ENCODE data around the gene SYNRG. TPM values are rescaled to one million over a fixed set of nuclear protein-coding genes. Genes with fewer than 3 reads are reported as not detected.

SYNRG gene
- total RNA-seq, 1 donor = 23.9 TPM

GRCh38 chr17:37527249-37527851 lies 81.9 kb downstream of the SYNRG start:
- Histone ChIP-seq H3K4me2 (ENCODE audit: insufficient read depth, low read length) (no peak overlapping the region), H3K4me3 (ENCODE audit: insufficient read depth, low read length) (no peak overlapping the region), H3K27me3 (ENCODE audit: insufficient read depth, low read length) (no peaks in the 10 kb centered on the region), H2AFZ (ENCODE audit: low read length) (no peak overlapping the region), H3K36me3 (ENCODE audit: insufficient read depth, low read length) (peaks cover 26% of the 10 kb centered on the region), H3K27ac (ENCODE audit: low read depth, low read length) (no peak overlapping the region), H3K4me1 (ENCODE audit: insufficient read depth, low read length) (no peaks in the 10 kb centered on the region), H4K20me1 (ENCODE audit: insufficient read depth, low read length) (no peaks in the 10 kb centered on the region), H3K9me3 (ENCODE audit: low read depth, low read length) (no peaks in the 10 kb centered on the region), H3K79me2 (ENCODE audit: insufficient read depth, low read length) (no peaks in the 10 kb centered on the region)
- DNase-seq (ENCODE audit: insufficient read length, low spot score, missing footprints) = no peak
- peak; percentile 81 for TF ChIP-seq CTCF (IDR thresholded peaks at IDR 0.05; ENCODE audit: extremely low read depth, low read depth, low read length)

GRCh38 chr17:37523715-37524219 lies 85.5 kb downstream of the SYNRG start:
- H3K27ac ChIP-seq (ENCODE audit: low read depth, low read length) = no peak overlapping the region
- H3K4me3 ChIP-seq (ENCODE audit: insufficient read depth, low read length) = no peak overlapping the region
- no peaks in the 10 kb centered on the region for H4K20me1 ChIP-seq (ENCODE audit: insufficient read depth, low read length)

GRCh38 chr17:37521821-37522220 lies 87.4 kb downstream of the SYNRG start:
- no peak for TF ChIP-seq CTCF (IDR thresholded peaks at IDR 0.05; ENCODE audit: extremely low read depth, low read depth, low read length)
- Histone ChIP-seq H3K9me3 (ENCODE audit: low read depth, low read length) (no peaks in the 10 kb centered on the region), H3K79me2 (ENCODE audit: insufficient read depth, low read length) (no peaks in the 10 kb centered on the region), H4K20me1 (ENCODE audit: insufficient read depth, low read length) (no peaks in the 10 kb centered on the region), H3K27ac (ENCODE audit: low read depth, low read length) (no peak overlapping the region), H3K4me1 (ENCODE audit: insufficient read depth, low read length) (peaks cover under 1% of the 10 kb centered on the region), H3K27me3 (ENCODE audit: insufficient read depth, low read length) (no peaks in the 10 kb centered on the region), H3K36me3 (ENCODE audit: insufficient read depth, low read length) (peaks cover 46% of the 10 kb centered on the region), H3K4me3 (ENCODE audit: insufficient read depth, low read length) (no peak overlapping the region), H2AFZ (ENCODE audit: low read length) (no peak overlapping the region), H3K4me2 (ENCODE audit: insufficient read depth, low read length) (no peak overlapping the region)
- DNase-seq (ENCODE audit: insufficient read length, low spot score, missing footprints) = no peak

More at GRCh38 chr17:37523715-37524219, 85.5 kb downstream of the SYNRG start:
- Histone ChIP-seq H3K9me3 (ENCODE audit: low read depth, low read length) (no peaks in the 10 kb centered on the region), H3K4me1 (ENCODE audit: insufficient read depth, low read length) (no peaks in the 10 kb centered on the region), H3K36me3 (ENCODE audit: insufficient read depth, low read length) (peaks cover 29% of the 10 kb centered on the region), H2AFZ (ENCODE audit: low read length) (no peak overlapping the region), H3K4me2 (ENCODE audit: insufficient read depth, low read length) (no peak overlapping the region), H3K79me2 (ENCODE audit: insufficient read depth, low read length) (no peaks in the 10 kb centered on the region), H3K27me3 (ENCODE audit: insufficient read depth, low read length) (no peaks in the 10 kb centered on the region)
- no peak for TF ChIP-seq CTCF (IDR thresholded peaks at IDR 0.05; ENCODE audit: extremely low read depth, low read depth, low read length)
- no peak for DNase-seq (ENCODE audit: insufficient read length, low spot score, missing footprints)

GRCh38 chr17:37520174-37520573 lies 89.0 kb downstream of the SYNRG start:
- DNase-seq (ENCODE audit: insufficient read length, low spot score, missing footprints) = no peak
- Histone ChIP-seq H3K4me2 (ENCODE audit: insufficient read depth, low read length) (no peak overlapping the region), H2AFZ (ENCODE audit: low read length) (no peak overlapping the region), H3K27me3 (ENCODE audit: insufficient read depth, low read length) (no peaks in the 10 kb centered on the region), H3K4me1 (ENCODE audit: insufficient read depth, low read length) (peaks cover 9% of the 10 kb centered on the region), H3K27ac (ENCODE audit: low read depth, low read length) (no peak overlapping the region), H3K4me3 (ENCODE audit: insufficient read depth, low read length) (no peak overlapping the region), H4K20me1 (ENCODE audit: insufficient read depth, low read length) (peaks cover 3% of the 10 kb centered on the region), H3K9me3 (ENCODE audit: low read depth, low read length) (no peaks in the 10 kb centered on the region), H3K36me3 (ENCODE audit: insufficient read depth, low read length) (peaks cover 59% of the 10 kb centered on the region), H3K79me2 (ENCODE audit: insufficient read depth, low read length) (no peaks in the 10 kb centered on the region)
- no peak for TF ChIP-seq CTCF (IDR thresholded peaks at IDR 0.05; ENCODE audit: extremely low read depth, low read depth, low read length)

All from osteoblast (primary cell).